ENCODE data around the gene ZNF33B.

DNA sequence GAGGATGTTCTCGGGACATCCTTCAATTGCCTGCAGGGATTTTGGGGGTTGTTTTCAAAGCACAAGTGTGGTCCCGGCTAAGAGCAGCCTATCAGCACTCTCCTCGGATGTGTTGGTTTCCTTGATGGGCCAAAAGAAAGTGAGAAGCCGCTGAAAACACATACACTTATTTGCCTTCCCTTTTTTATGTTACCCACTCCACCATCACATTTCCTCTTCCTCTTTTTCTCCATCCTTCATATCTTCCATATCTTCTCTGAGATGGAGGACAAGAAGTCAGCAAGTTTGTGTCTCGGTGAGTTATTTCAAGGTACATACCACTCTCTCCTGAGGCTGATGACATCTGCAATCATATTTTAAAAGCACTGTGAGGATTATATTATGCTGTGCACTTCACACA is 64.0 kb downstream of the ZNF33B start:
- no peak for TF ChIP-seq CTCF (IDR thresholded peaks at IDR 0.05; ENCODE audit: low read depth, low read length)
- TF ChIP-seq, protein P1, sequence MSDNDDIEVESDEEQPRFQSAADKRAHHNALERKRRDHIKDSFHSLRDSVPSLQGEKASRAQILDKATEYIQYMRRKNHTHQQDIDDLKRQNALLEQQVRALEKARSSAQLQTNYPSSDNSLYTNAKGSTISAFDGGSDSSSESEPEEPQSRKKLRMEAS (IDR thresholded peaks at IDR 0.05; ENCODE audit: low read depth, low read length), result no peak
